ENCODE results near the gene NPB. TPM values are rescaled to one million over a fixed set of nuclear protein-coding genes. Genes with fewer than 3 reads are reported as not detected.

Gene NPB
- total and polyA plus RNA-seq, 2 of the 8 experiments (the other 6 are each of a cell fraction or from before 2014, with no cell fraction given), result 1.5 to 2.5 TPM

- TF ChIP-seq SAP30 (IDR thresholded peaks at IDR 0.05; ENCODE audit: insufficient read depth, insufficient replicate concordance, low read length) (no peak), JUND (IDR thresholded peaks at IDR 0.05; ENCODE audit: low read length) (no peak), BACH1 (IDR thresholded peaks at IDR 0.05; ENCODE audit: low read length) (peak; percentile 99), SUZ12 (IDR thresholded peaks at IDR 0.05; ENCODE audit: low read length) (no peak), CTBP2 (IDR thresholded peaks at IDR 0.05; ENCODE audit: borderline replicate concordance, insufficient read depth, insufficient read length, low read length) (no peak), USF2 (IDR thresholded peaks at IDR 0.05; ENCODE audit: low read length) (no peak), RXRA (IDR thresholded peaks at IDR 0.05; ENCODE audit: insufficient read depth, low read depth, low read length) (no peak), SIRT6 (IDR thresholded peaks at IDR 0.05; ENCODE audit: low read length) (no peak), SRF (IDR thresholded peaks at IDR 0.05; ENCODE audit: low read depth, low read length) (no peak), BCL11A (IDR thresholded peaks at IDR 0.05; ENCODE audit: low read depth in 2 of 2, low read length in 2 of 2) (no peak), SIN3A (conservative IDR thresholded peaks at IDR 0.05 in 1 of 2, IDR thresholded peaks at IDR 0.05 in 1 of 2; ENCODE audit: low read depth in 1 of 2, low read length in 2 of 2) (peak in 1 of 2 experiments; percentile 53; a peak in 1 of 4 replicates), YY1 (IDR thresholded peaks at IDR 0.05; ENCODE audit: low read depth, low read length) (no peak), GABPA (IDR thresholded peaks at IDR 0.05; ENCODE audit: borderline replicate concordance, insufficient read depth, low read length) (peak; percentile 64; the same call in 1 of the 2 replicates), RAD21 (IDR thresholded peaks at IDR 0.05 in 1 of 2, conservative IDR thresholded peaks at IDR 0.05 in 1 of 2; ENCODE audit: low read depth in 2 of 2, low read length in 2 of 2) (no peak), JUN (IDR thresholded peaks at IDR 0.05; ENCODE audit: low read depth, low read length) (no peak), SP1 (IDR thresholded peaks at IDR 0.05; ENCODE audit: low read depth, low read length) (no peak), TEAD4 (IDR thresholded peaks at IDR 0.05; ENCODE audit: low read depth, low read length) (no peak), BRCA1 (IDR thresholded peaks at IDR 0.05; ENCODE audit: low read depth, low read length) (no peak), PHF8 (conservative IDR thresholded peaks at IDR 0.05; ENCODE audit: low read depth, low read length) (no peak), HDAC2 (IDR thresholded peaks at IDR 0.05; ENCODE audit: borderline replicate concordance in 1 of 2, low read depth in 2 of 2, low read length in 2 of 2) (no peak), GTF2F1 (IDR thresholded peaks at IDR 0.05; ENCODE audit: borderline replicate concordance, low read depth, low read length) (no peak), SP4 (IDR thresholded peaks at IDR 0.05; ENCODE audit: low read length) (no peak)
Measured at GRCh38 chr17:81923302-81924260, 21.5 kb downstream of the NPB start (continued).
